IMR-90 (cell line): ENCODE measurements around the gene TNFRSF13B.

Experiments
- BHLHE40 ChIP-seq: fragments of 150-350 bp; IDR thresholded peaks from 2 replicates; pipeline ENCODE4 v1.6.1; 2016; ENCODE audit warnings: mild to moderate bottlenecking, low read depth, low read length
- CEBPB ChIP-seq: IDR thresholded peaks from 2 replicates; pipeline ENCODE4 v1.6.1; 2012; ENCODE audit warnings: low read depth, low read length, improper control_type of control experiment
- CHD1 ChIP-seq: IDR thresholded peaks from 2 replicates; pipeline ENCODE4 v1.6.1; 2012; ENCODE audit warnings: low read depth, low read length, improper control_type of control experiment
- CTCF ChIP-seq: conservative IDR thresholded peaks from 2 replicates; pipeline ENCODE4 v1.5.1; 2012; ENCODE audit warnings: mild to moderate bottlenecking, low read depth, low read length, improper control_type of control experiment
- ELK1 ChIP-seq: fragments of 150-350 bp; IDR thresholded peaks from 2 replicates; pipeline ENCODE4 v1.6.1; 2016; ENCODE audit warnings: low read depth, mild to moderate bottlenecking, low read length, moderate library complexity, borderline replicate concordance
- FOS ChIP-seq: fragments of 150-350 bp; IDR thresholded peaks from 2 replicates; pipeline ENCODE4 v1.6.1; 2016; ENCODE audit warnings: low read depth, low read length
- MAFK ChIP-seq: IDR thresholded peaks from 2 replicates; pipeline ENCODE4 v1.6.1; 2012; ENCODE audit warnings: low read depth, low read length, improper control_type of control experiment
- MAZ ChIP-seq: IDR thresholded peaks from 2 replicates; pipeline ENCODE4 v1.6.1; 2012; ENCODE audit warnings: low read depth, mild to moderate bottlenecking, low read length, improper control_type of control experiment, moderate library complexity, borderline replicate concordance
- MXI1 ChIP-seq: IDR thresholded peaks from 2 replicates; pipeline ENCODE4 v1.6.1; 2012; ENCODE audit warnings: low read depth, mild to moderate bottlenecking, low read length, moderate library complexity, borderline replicate concordance
- POLR2A ChIP-seq: IDR thresholded peaks from 2 replicates; pipeline ENCODE4 v1.6.1; 2012; ENCODE audit warnings: mild to moderate bottlenecking, low read depth, low read length
- RAD21 ChIP-seq: IDR thresholded peaks from 2 replicates; pipeline ENCODE4 v1.6.1; 2012; ENCODE audit warnings: low read length, improper control_type of control experiment
- RCOR1 ChIP-seq: IDR thresholded peaks from 2 replicates; pipeline ENCODE4 v1.6.1; 2012; ENCODE audit warnings: mild to moderate bottlenecking, low read length, improper control_type of control experiment; ENCODE audit not compliant: insufficient replicate concordance
- RFX5 ChIP-seq: IDR thresholded peaks from 2 replicates; pipeline ENCODE4 v1.8.0; 2012; ENCODE audit warnings: low read depth, mild to moderate bottlenecking, low read length, moderate library complexity
- USF2 ChIP-seq: fragments of 150-350 bp; IDR thresholded peaks from 2 replicates; pipeline ENCODE4 v1.6.1; 2017; ENCODE audit warnings: mild to moderate bottlenecking, antibody characterized with exemption, low read length, low read depth

GRCh38 chr17:16919663-16920627, 52.0 kb downstream of the TNFRSF13B start:
- TF ChIP-seq BHLHE40 (no peak), CTCF (no peak), POLR2A (no peak), USF2 (no peak), RFX5 (no peak), FOS (no peak), CEBPB (no peak), RAD21 (no peak), MXI1 (no peak), CHD1 (no peak), MAZ (no peak), MAFK (no peak), RCOR1 (no peak), ELK1 (no peak)
